A673 (cell line): Measurements from ENCODE around the gene VAV3. TPM values are rescaled to one million over a fixed set of nuclear protein-coding genes. Genes with fewer than 3 reads are reported as not detected.

ENCODE experiments used
- BruUV-seq: library from RNA; stranded (reverse); fragments of 400-500 nt; replicated peaks from 2 replicates; lab custom pipeline; 2021; lab: Mats Ljungman, UMichigan
- CTCF ChIA-PET: fragments of 300-600 bp; sonication (Branson Sonifier 250); formaldehyde crosslinking; loops from one replicate; lab custom pipeline; 2022; ENCODE audit warnings: antibody characterized with exemption; lab: Charles Lee
- POLR2A ChIA-PET: fragments of 300-600 bp; sonication (Branson Sonifier 250); formaldehyde crosslinking; loops from one replicate; lab custom pipeline; 2022; ENCODE audit warnings: antibody characterized with exemption; ENCODE audit not compliant: low non-redundant PET; lab: Charles Lee
- DNase-seq: peaks from one replicate; pipeline ENCODE4 v3.0.0-alpha.2; 2015; ENCODE audit warnings: low spot score
- H3K27ac ChIP-seq: fragments of 200-600 bp; sonication (generic); 2 replicates; pipeline ENCODE4 v1.5.1; 2016; ENCODE audit warnings: mixed run types, low read depth, mild to moderate bottlenecking, mixed read lengths, antibody characterized with exemption, low read length; ENCODE audit not compliant: poor library complexity, severe bottlenecking
- H3K27me3 ChIP-seq: fragments of 200-600 bp; sonication (generic); replicated peaks from 2 replicates; pipeline ENCODE4 v1.6.1; 2017; ENCODE audit warnings: mixed run types, low read depth, mild to moderate bottlenecking, mixed read lengths, antibody characterized with exemption, low read length; ENCODE audit not compliant: insufficient read depth, poor library complexity
- H3K36me3 ChIP-seq: fragments of 200-600 bp; sonication (generic); 2 replicates; pipeline ENCODE4 v1.6.1; 2016; ENCODE audit warnings: mixed run types, mild to moderate bottlenecking, mixed read lengths, antibody characterized with exemption, low read length; ENCODE audit not compliant: insufficient read depth, poor library complexity, severe bottlenecking
- H3K4me1 ChIP-seq: fragments of 200-600 bp; sonication (generic); 2 replicates; pipeline ENCODE4 v1.6.1; 2017; ENCODE audit warnings: mixed run types, mild to moderate bottlenecking, mixed read lengths, antibody characterized with exemption, low read length; ENCODE audit not compliant: insufficient read depth, poor library complexity, severe bottlenecking
- H3K4me3 ChIP-seq: fragments of 200-600 bp; sonication (generic); 2 replicates; pipeline ENCODE4 v1.5.1; 2016; ENCODE audit warnings: low read depth, mixed run types, mild to moderate bottlenecking, mixed read lengths, low read length; ENCODE audit not compliant: poor library complexity, severe bottlenecking
- H3K9me3 ChIP-seq: fragments of 200-600 bp; sonication (generic); 2 replicates; pipeline ENCODE4 v1.6.1; 2016; ENCODE audit warnings: mixed run types, low read depth, mild to moderate bottlenecking, mixed read lengths, antibody characterized with exemption, low read length; ENCODE audit not compliant: poor library complexity, severe bottlenecking
- EZH2 ChIP-seq: fragments of 200-600 bp; sonication (generic); IDR thresholded peaks from 2 replicates; pipeline ENCODE4 v1.6.1; 2017; ENCODE audit warnings: borderline replicate concordance, low read depth, mild to moderate bottlenecking, mixed read lengths, antibody characterized with exemption, low read length; ENCODE audit not compliant: poor library complexity, severe bottlenecking
- intact Hi-C: fragments of 100-400 bp; cut with micrococcal nuclease; formaldehyde crosslinking; loops from one replicate; pipeline ENCODE4 v1.10.0; 2022; ENCODE audit not compliant: unreplicated experiment
- total RNA-seq: library from RNA; stranded (reverse); gene quantifications from 2 replicates; pipeline ENCODE4 v1.2.3, GENCODE V29; 2021
- TF ChIP-seq, protein P1 (sequence below): fragments of 300-800, 200-600 bp; sonication (generic); conservative IDR thresholded peaks from 2 replicates; pipeline ENCODE4 v1.5.1; 2017; ENCODE audit warnings: low read depth, mild to moderate bottlenecking, antibody characterized with exemption, low read length, moderate library complexity, mixed read lengths

The VAV3 gene
- total RNA-seq, 1 experiment from 2014 or later: 0.30 TPM

DNA sequence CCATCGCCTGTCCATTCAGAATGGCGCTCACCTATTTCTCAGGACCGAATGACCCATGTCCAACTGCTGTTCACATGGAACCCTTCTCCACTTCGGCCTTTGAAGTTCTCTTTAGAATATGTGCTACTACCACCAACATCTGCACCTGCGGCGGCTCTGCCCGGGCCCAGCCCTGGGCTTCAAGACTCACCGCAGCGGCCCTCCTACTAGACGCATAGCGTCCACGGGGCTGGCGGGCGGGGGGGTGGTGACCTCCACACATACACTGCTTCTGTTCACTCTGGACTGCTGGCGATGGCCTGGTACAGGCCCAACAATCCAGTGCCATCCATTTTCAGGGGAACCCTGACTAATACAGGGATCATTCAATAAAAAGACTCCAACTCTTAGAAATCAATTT, 394.2 kb downstream of the VAV3 start:
- H3K27ac ChIP-seq: no peak overlapping the region
- H3K36me3 ChIP-seq: no peaks in the 10 kb centered on the region
- intact Hi-C loops: no loop called here
- H3K4me3 ChIP-seq: no peak overlapping the region
- DNase-seq: no peak
- ChIA-PET POLR2A (no interaction called here), CTCF (no interaction called here)
- H3K9me3 ChIP-seq: no peaks in the 10 kb centered on the region
- no peaks in the 10 kb centered on the region for H3K27me3 ChIP-seq
- no TSS peak for BruUV-seq
- no peaks in the 10 kb centered on the region for H3K4me1 ChIP-seq
- no peak for TF ChIP-seq EZH2
- TF ChIP-seq, protein P1, sequence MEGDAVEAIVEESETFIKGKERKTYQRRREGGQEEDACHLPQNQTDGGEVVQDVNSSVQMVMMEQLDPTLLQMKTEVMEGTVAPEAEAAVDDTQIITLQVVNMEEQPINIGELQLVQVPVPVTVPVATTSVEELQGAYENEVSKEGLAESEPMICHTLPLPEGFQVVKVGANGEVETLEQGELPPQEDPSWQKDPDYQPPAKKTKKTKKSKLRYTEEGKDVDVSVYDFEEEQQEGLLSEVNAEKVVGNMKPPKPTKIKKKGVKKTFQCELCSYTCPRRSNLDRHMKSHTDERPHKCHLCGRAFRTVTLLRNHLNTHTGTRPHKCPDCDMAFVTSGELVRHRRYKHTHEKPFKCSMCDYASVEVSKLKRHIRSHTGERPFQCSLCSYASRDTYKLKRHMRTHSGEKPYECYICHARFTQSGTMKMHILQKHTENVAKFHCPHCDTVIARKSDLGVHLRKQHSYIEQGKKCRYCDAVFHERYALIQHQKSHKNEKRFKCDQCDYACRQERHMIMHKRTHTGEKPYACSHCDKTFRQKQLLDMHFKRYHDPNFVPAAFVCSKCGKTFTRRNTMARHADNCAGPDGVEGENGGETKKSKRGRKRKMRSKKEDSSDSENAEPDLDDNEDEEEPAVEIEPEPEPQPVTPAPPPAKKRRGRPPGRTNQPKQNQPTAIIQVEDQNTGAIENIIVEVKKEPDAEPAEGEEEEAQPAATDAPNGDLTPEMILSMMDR: no peak

DNA sequence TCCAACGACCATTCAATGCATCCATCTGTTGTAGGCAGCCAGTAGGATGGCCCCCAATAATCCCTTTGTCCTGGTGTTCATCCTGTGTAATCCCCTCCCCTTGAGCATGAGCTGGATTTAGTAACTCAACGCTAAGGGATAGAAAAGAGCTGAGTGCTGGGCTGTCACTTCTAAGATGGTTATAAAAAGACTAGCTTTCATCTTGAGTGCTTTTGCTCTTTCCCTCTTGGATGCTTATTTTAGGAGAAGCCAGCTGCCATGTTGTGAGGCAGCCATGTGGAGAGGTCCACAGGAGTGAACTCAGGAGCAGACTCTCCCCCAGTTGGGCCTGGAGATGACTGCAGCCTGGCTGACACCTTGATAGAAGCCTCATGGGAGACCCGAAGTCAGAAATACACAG, 401.5 kb downstream of the VAV3 start:
- H3K27me3 ChIP-seq: no peaks in the 10 kb centered on the region
- no TSS peak for BruUV-seq
- TF ChIP-seq, protein P1: no peak
- no peak for TF ChIP-seq EZH2
- ChIA-PET POLR2A (no interaction called here), CTCF (no interaction called here)
- no peak overlapping the region for H3K27ac ChIP-seq
- no peaks in the 10 kb centered on the region for H3K9me3 ChIP-seq
- H3K4me3 ChIP-seq: no peak overlapping the region
- no peak for DNase-seq
- intact Hi-C loops: no loop called here
- H3K4me1 ChIP-seq: no peaks in the 10 kb centered on the region
- H3K36me3 ChIP-seq: no peaks in the 10 kb centered on the region

DNA sequence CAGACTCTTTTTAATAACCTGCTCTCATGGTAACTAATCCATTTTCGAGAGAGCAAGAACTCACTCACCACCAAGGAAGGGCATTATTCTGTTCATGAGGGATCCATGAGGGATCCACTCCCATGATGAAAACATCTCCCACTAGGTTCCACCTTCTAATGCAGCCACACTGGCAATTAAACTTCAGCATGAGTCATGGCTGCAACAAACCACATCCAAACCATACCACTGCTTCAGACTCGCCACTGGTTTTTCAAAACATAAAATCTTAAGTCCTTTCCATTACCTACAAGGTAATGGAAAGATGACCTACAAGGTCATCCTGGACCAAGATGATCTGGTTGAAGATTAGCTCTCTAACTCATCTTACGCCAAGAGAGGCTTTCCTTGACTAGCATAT, 405.1 kb downstream of the VAV3 start:
- Histone ChIP-seq H3K4me1 (no peaks in the 10 kb centered on the region), H3K4me3 (no peak overlapping the region), H3K27me3 (no peaks in the 10 kb centered on the region), H3K36me3 (no peaks in the 10 kb centered on the region), H3K27ac (no peak overlapping the region), H3K9me3 (no peaks in the 10 kb centered on the region)
- POLR2A ChIA-PET: no interaction called here
- DNase-seq: no peak
- no TSS peak for BruUV-seq
- intact Hi-C loops: no loop called here
- CTCF ChIA-PET: no interaction called here
- TF ChIP-seq, protein P1: no peak
- no peak for TF ChIP-seq EZH2
